Liver (tissue), 9 donors: Measurements from ENCODE around the gene OPTN. TPM values are rescaled to one million over a fixed set of nuclear protein-coding genes. Genes with fewer than 3 reads are reported as not detected.

Experiments
- DNase-seq: peaks from one replicate; pipeline ENCODE4 v3.0.0-alpha.2; 2017; ENCODE audit warnings: low spot score
- H3K27ac ChIP-seq, 2 donors: one replicate each; pipeline ENCODE4 v1.7.0; 2013; ENCODE audit warnings: inconsistent platforms in 2 of 2, low read length in 2 of 2, control low read depth in 1 of 2, low read depth in 1 of 2, mild to moderate bottlenecking in 1 of 2
- H3K27me3 ChIP-seq, 4 donors: one replicate each; pipeline versions ENCODE4 v1.6.1 to v1.7.0; 2013; ENCODE audit warnings: low read length in 3 of 4, inconsistent platforms in 1 of 4, mild to moderate bottlenecking in 1 of 4, moderate library complexity in 1 of 4; ENCODE audit not compliant: control insufficient read depth in 4 of 4, insufficient read depth in 4 of 4
- H3K36me3 ChIP-seq, 4 donors: one replicate each; pipeline versions ENCODE4 v1.6.1 to v1.7.0; 2013; ENCODE audit warnings: low read length in 3 of 4, mild to moderate bottlenecking in 3 of 4, low read depth in 1 of 4, moderate library complexity in 1 of 4; ENCODE audit not compliant: control insufficient read depth in 4 of 4, insufficient read depth in 3 of 4
- H3K4me1 ChIP-seq, 4 donors: one replicate each; pipeline versions ENCODE4 v1.6.1 to v1.7.0; 2013; ENCODE audit warnings: low read length in 3 of 4, mild to moderate bottlenecking in 3 of 4, moderate library complexity in 1 of 4; ENCODE audit not compliant: control insufficient read depth in 4 of 4, insufficient read depth in 4 of 4
- H3K4me3 ChIP-seq, 3 donors: one replicate each; pipeline versions ENCODE4 v1.6.1 to v1.7.0; 2013; ENCODE audit warnings: low read length in 3 of 3, control low read depth in 1 of 3, low read depth in 1 of 3, mild to moderate bottlenecking in 1 of 3
- H3K9ac ChIP-seq, 2 donors: one replicate each; pipeline ENCODE4 v1.7.0; 2013; ENCODE audit warnings: low read length in 2 of 2, mild to moderate bottlenecking in 2 of 2, moderate library complexity in 2 of 2, control low read depth in 1 of 2, low read depth in 1 of 2
- H3K9me3 ChIP-seq, 4 donors: one replicate each; pipeline versions ENCODE4 v1.6.1 to v1.7.0; 2013; ENCODE audit warnings: low read length in 3 of 4; ENCODE audit not compliant: control insufficient read depth in 4 of 4
- EGR1 ChIP-seq, 2 donors: IDR thresholded peaks; 2 replicates each; pipeline ENCODE4 v1.6.1; 2016 to 2018; ENCODE audit warnings: antibody characterized with exemption in 2 of 2, low read depth in 2 of 2
- FOXA1 ChIP-seq: IDR thresholded peaks from 2 replicates; pipeline ENCODE4 v1.6.1; 2016; ENCODE audit warnings: antibody characterized with exemption
- GABPA ChIP-seq, 2 donors: IDR thresholded peaks in 1 of 2; conservative IDR thresholded peaks in 1 of 2; 2 replicates each; pipeline ENCODE4 v1.6.1; 2016; ENCODE audit warnings: antibody characterized with exemption in 2 of 2, mild to moderate bottlenecking in 1 of 2, moderate library complexity in 1 of 2
- HNF4A ChIP-seq, 2 donors: conservative IDR thresholded peaks; 2 replicates each; pipeline ENCODE4 v1.6.1; 2016; ENCODE audit warnings: antibody characterized with exemption in 2 of 2, mild to moderate bottlenecking in 2 of 2
- HNF4G ChIP-seq: IDR thresholded peaks from 2 replicates; pipeline ENCODE4 v1.6.1; 2016; ENCODE audit warnings: antibody characterized with exemption
- JUND ChIP-seq, 2 donors: IDR thresholded peaks; 2 replicates each; pipeline ENCODE4 v1.6.1; 2016; ENCODE audit warnings: antibody characterized with exemption in 2 of 2
- NR2F2 ChIP-seq: IDR thresholded peaks from 2 replicates; pipeline ENCODE4 v1.6.1; 2016; ENCODE audit warnings: antibody characterized with exemption
- RAD21 ChIP-seq, 2 donors: IDR thresholded peaks; 2 replicates each; pipeline ENCODE4 v1.6.1; 2016; ENCODE audit warnings: antibody characterized with exemption in 2 of 2, mild to moderate bottlenecking in 2 of 2
- RXRA ChIP-seq, 2 donors: IDR thresholded peaks; 2 replicates each; pipeline ENCODE4 v1.6.1; 2017 to 2018; ENCODE audit warnings: antibody characterized with exemption in 2 of 2, mild to moderate bottlenecking in 1 of 2
- SP1 ChIP-seq: IDR thresholded peaks from 2 replicates; pipeline ENCODE4 v1.6.1; 2018; ENCODE audit warnings: antibody characterized with exemption, mild to moderate bottlenecking
- TAF1 ChIP-seq: conservative IDR thresholded peaks from 2 replicates; pipeline ENCODE4 v1.6.1; 2016; ENCODE audit warnings: antibody characterized with exemption, mild to moderate bottlenecking
- WGBS: extraction: QIAGEN DNeasy Blood & Tissue Kit; methylation state at CpG from one replicate; pipeline ENCODE4 v1.1.7; 2013; 5-methylcytosine and 5-hydroxymethylcytosine counted together
- polyA plus RNA-seq, 2 donors: library from polyadenylated mRNA; stranded (reverse) in 1 of 2; unstranded in 1 of 2; fragments of 200-250 nt in 1 of 2; fragments of >200 nt in 1 of 2; fragmentation: Nextera tagmentation in 1 of 2; extraction: Ambion mirVana in 1 of 2; gene quantifications; one replicate each; pipeline versions ENCODE4 v1.2.1 to v1.2.3, GENCODE V29; 2013 to 2015
- total RNA-seq, 2 donors: library from RNA; depleted of rRNA; stranded (reverse); fragments of >200 nt; gene quantifications; one replicate each; pipeline ENCODE4 v1.2.3, GENCODE V29; 2014
- TF ChIP-seq, protein P1 (sequence below): IDR thresholded peaks from 2 replicates; pipeline ENCODE4 v1.6.1; 2016; ENCODE audit warnings: antibody characterized with exemption, mild to moderate bottlenecking
- TF ChIP-seq, protein P2 (sequence below): IDR thresholded peaks from 2 replicates; pipeline ENCODE4 v1.6.1; 2016; ENCODE audit warnings: antibody characterized with exemption
- TF ChIP-seq, protein P3 (sequence below): IDR thresholded peaks from 2 replicates; pipeline ENCODE4 v1.6.1; 2016; ENCODE audit warnings: antibody characterized with exemption
- donor health status: healthy.
- donor health status: healthy.
- donor health status: healthy.
- donor health status: healthy.
- donor health status: healthy.

Gene OPTN
- total and polyA plus RNA-seq, 4 donors: 21.5 to 42.0 (median 34.2) TPM

DNA sequence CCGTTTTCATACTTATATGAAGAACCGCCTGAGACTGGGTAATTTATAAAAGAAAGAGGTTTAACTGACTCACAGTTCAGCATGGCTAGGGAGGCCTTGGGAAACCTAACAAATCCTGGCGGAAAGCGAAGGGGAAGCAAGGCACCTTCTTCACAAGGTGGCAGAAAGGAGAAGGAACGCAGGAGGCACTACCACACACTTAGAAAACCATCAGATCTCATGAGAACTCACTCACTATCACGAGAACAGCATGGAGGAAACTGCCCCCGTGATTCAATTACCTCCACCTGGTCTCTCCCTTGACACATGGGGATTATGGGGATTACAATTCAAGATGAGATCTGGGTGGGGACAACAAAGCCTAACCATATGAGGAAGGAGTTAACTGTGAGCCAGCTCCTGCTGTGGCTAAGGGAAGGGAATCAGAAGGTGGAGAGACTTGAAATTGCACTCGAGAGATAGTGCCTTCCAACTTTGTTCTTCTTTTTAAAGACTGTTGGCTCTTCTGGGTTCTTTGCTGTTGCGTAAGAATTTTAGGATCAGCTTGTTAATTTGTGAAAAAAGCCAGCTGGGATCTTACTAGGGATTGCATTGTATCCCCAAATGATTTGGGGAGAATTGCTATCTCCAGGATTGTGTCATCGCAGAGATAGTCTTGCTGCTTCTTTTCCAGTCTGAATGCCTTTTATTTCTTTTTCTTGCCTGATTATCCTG lies 21.0 kb downstream of the OPTN start:
- peaks cover 0 to 16% (median 6%) of the 10 kb centered on the region in 4 donors for H3K4me1 ChIP-seq
- no peak overlapping the region for H3K27ac ChIP-seq
- no peak for TF ChIP-seq RAD21 (IDR thresholded peaks at IDR 0.05)
- TF ChIP-seq EGR1 (IDR thresholded peaks at IDR 0.05; ENCODE audit: low read depth in 2 of 2): no peak
- DNase-seq: no peak
- no peak overlapping the region for H3K9ac ChIP-seq
- no peak overlapping the region for H3K4me3 ChIP-seq
- 90% methylated on average over 10 of the region's 10 CpGs for WGBS
- H3K9me3 ChIP-seq: no peaks in the 10 kb centered on the region
- no peaks in the 10 kb centered on the region for H3K27me3 ChIP-seq
- H3K36me3 ChIP-seq: peaks cover 7 to 57% (median 48%) of the 10 kb centered on the region in 4 donors

DNA sequence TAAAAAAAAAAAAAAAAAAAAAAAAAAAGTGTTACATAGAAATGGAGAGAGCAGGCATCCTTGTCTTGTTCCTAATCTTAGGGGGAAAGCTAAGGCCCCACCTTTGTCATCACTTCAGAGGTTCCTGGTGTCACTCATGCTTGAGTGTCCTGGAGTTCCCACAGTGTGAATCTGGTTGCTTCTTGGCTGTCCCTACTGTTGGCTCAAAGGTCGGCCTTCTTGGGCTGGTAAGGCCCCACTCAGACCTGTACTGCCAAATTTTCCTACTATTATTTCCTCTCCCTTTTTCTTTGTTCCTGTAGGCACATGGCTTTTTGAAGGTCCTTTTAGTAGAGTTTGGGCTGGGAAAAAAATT lies 21.5 kb downstream of the OPTN start:
- Histone ChIP-seq H3K4me1 (peaks cover 0 to 11% (median 5%) of the 10 kb centered on the region in 4 donors), H3K4me3 (no peak overlapping the region), H3K9ac (no peak overlapping the region), H3K27me3 (no peaks in the 10 kb centered on the region), H3K27ac (no peak overlapping the region), H3K36me3 (peaks cover 7 to 60% (median 51%) of the 10 kb centered on the region in 4 donors), H3K9me3 (no peaks in the 10 kb centered on the region)
- peak in 1 of 2 donors; percentile 16 for TF ChIP-seq HNF4A (conservative IDR thresholded peaks at IDR 0.05)
- TF ChIP-seq EGR1 (IDR thresholded peaks at IDR 0.05; ENCODE audit: low read depth in 2 of 2): no peak
- WGBS: 55% methylated on average over 1 of the region's 1 CpG
- DNase-seq: no peak

DNA sequence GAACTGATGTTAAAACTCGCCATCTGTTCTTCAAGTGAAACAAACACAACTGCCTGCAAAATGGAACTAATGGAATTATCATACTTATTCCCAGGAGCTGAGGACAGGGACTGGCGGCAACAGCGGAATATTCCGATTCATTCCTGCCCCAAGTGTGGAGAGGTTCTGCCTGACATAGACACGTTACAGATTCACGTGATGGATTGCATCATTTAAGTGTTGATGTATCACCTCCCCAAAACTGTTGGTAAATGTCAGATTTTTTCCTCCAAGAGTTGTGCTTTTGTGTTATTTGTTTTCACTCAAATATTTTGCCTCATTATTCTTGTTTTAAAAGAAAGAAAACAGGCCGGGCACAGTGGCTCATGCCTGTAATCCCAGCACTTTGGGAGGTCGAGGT lies 36.7 kb downstream of the OPTN start:
- Histone ChIP-seq H3K9ac (no peak overlapping the region), H3K4me3 (no peak overlapping the region), H3K36me3 (peaks cover 10 to 74% (median 58%) of the 10 kb centered on the region in 4 donors), H3K27me3 (no peaks in the 10 kb centered on the region), H3K4me1 (no peaks in the 10 kb centered on the region), H3K9me3 (no peaks in the 10 kb centered on the region), H3K27ac (no peak overlapping the region)
- DNase-seq: no peak
- WGBS: 97% methylated on average over 8 of the region's 8 CpGs
- TF ChIP-seq, protein P1, sequence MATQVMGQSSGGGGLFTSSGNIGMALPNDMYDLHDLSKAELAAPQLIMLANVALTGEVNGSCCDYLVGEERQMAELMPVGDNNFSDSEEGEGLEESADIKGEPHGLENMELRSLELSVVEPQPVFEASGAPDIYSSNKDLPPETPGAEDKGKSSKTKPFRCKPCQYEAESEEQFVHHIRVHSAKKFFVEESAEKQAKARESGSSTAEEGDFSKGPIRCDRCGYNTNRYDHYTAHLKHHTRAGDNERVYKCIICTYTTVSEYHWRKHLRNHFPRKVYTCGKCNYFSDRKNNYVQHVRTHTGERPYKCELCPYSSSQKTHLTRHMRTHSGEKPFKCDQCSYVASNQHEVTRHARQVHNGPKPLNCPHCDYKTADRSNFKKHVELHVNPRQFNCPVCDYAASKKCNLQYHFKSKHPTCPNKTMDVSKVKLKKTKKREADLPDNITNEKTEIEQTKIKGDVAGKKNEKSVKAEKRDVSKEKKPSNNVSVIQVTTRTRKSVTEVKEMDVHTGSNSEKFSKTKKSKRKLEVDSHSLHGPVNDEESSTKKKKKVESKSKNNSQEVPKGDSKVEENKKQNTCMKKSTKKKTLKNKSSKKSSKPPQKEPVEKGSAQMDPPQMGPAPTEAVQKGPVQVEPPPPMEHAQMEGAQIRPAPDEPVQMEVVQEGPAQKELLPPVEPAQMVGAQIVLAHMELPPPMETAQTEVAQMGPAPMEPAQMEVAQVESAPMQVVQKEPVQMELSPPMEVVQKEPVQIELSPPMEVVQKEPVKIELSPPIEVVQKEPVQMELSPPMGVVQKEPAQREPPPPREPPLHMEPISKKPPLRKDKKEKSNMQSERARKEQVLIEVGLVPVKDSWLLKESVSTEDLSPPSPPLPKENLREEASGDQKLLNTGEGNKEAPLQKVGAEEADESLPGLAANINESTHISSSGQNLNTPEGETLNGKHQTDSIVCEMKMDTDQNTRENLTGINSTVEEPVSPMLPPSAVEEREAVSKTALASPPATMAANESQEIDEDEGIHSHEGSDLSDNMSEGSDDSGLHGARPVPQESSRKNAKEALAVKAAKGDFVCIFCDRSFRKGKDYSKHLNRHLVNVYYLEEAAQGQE: no peak
- no peak for TF ChIP-seq RXRA (IDR thresholded peaks at IDR 0.05)
- no peak for TF ChIP-seq JUND (IDR thresholded peaks at IDR 0.05)
- no peak for TF ChIP-seq FOXA1
- TF ChIP-seq EGR1 (IDR thresholded peaks at IDR 0.05; ENCODE audit: low read depth in 2 of 2): no peak
- TF ChIP-seq GABPA (IDR thresholded peaks at IDR 0.05 in 1 of 2, conservative IDR thresholded peaks at IDR 0.05 in 1 of 2): no peak
- no peak for TF ChIP-seq HNF4G
- no peak for TF ChIP-seq HNF4A (conservative IDR thresholded peaks at IDR 0.05)
- no peak for TF ChIP-seq TAF1
- no peak for TF ChIP-seq SP1
- TF ChIP-seq, protein P2, sequence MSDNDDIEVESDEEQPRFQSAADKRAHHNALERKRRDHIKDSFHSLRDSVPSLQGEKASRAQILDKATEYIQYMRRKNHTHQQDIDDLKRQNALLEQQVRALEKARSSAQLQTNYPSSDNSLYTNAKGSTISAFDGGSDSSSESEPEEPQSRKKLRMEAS: no peak
- TF ChIP-seq, protein P3, sequence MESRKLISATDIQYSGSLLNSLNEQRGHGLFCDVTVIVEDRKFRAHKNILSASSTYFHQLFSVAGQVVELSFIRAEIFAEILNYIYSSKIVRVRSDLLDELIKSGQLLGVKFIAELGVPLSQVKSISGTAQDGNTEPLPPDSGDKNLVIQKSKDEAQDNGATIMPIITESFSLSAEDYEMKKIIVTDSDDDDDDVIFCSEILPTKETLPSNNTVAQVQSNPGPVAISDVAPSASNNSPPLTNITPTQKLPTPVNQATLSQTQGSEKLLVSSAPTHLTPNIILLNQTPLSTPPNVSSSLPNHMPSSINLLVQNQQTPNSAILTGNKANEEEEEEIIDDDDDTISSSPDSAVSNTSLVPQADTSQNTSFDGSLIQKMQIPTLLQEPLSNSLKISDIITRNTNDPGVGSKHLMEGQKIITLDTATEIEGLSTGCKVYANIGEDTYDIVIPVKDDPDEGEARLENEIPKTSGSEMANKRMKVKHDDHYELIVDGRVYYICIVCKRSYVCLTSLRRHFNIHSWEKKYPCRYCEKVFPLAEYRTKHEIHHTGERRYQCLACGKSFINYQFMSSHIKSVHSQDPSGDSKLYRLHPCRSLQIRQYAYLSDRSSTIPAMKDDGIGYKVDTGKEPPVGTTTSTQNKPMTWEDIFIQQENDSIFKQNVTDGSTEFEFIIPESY: no peak
- TF ChIP-seq NR2F2: no peak
